Adrenal gland (tissue), 12 donors: ENCODE measurements around the gene COL4A1. TPM values are rescaled to one million over a fixed set of nuclear protein-coding genes. Genes with fewer than 3 reads are reported as not detected.

Experiments used
- DNase-seq, 7 donors: peaks; one replicate each; pipeline ENCODE4 v3.0.0-alpha.2; 2019 to 2020
- H3K27ac ChIP-seq, 5 donors: fragments of 200-600 bp; sonication (generic) in 4 of 5; 1 replicate in 3 of 5; 2 replicates in 2 of 5; pipeline versions ENCODE4 v1.5.1 to v1.8.0; 2016 to 2020; ENCODE audit warnings: mild to moderate bottlenecking in 1 of 5
- H3K27me3 ChIP-seq: fragments of 200-600 bp; 2 replicates; pipeline ENCODE4 v1.8.0; 2021
- H3K36me3 ChIP-seq, 2 donors: fragments of 200-600 bp; replicated peaks in 1 of 2; 1 replicate in 1 of 2; 2 replicates in 1 of 2; pipeline versions ENCODE4 v1.5.1 to v1.8.0; 2018 to 2022
- H3K4me1 ChIP-seq, 2 donors: fragments of 200-600 bp; replicated peaks in 1 of 2; 1 replicate in 1 of 2; 2 replicates in 1 of 2; pipeline versions ENCODE4 v1.5.1 to v1.8.0; 2018 to 2021
- H3K4me3 ChIP-seq, 4 donors: fragments of 200-600 bp; sonication (generic) in 3 of 4; one replicate each; pipeline ENCODE4 v1.5.1; 2016 to 2018
- H3K9me3 ChIP-seq, 3 donors: fragments of 200-600 bp; sonication (generic) in 1 of 3; replicated peaks in 1 of 3; 1 replicate in 2 of 3; 2 replicates in 1 of 3; pipeline versions ENCODE4 v1.5.1 to v1.8.0; 2016 to 2021
- POLR2A ChIP-seq, 2 donors: fragments of 450-650 bp; IDR thresholded peaks; one replicate each; pipeline ENCODE4 v1.6.1; 2017; ENCODE audit warnings: antibody characterized with exemption in 2 of 2, mild to moderate bottlenecking in 2 of 2, moderate library complexity in 1 of 2
- WGBS, 4 donors: extraction: QIAGEN DNeasy Blood & Tissue Kit in 2 of 4; methylation state at CpG; one replicate each; pipeline versions ENCODE4 v1.1.5 to v1.1.7; 2013 to 2017; 5-methylcytosine and 5-hydroxymethylcytosine counted together
- intact Hi-C, 2 donors: fragments of 100-400 bp; cut with DNase I; formaldehyde crosslinking; loops; one replicate each; pipeline versions ENCODE4 v1.14.1 to v1.15.0; 2022 to 2023
- polyA plus RNA-seq, 3 donors: library from polyadenylated mRNA; stranded (reverse); fragments of 200-250 nt in 2 of 3; fragments of 350-450 nt in 1 of 3; fragmentation: Illumina TruSeq in 1 of 3; extraction: RNeasy Lipid Tissue Mini Kit (QIAGEN cat#74804) in 1 of 3; gene quantifications; one replicate each; pipeline ENCODE4 v1.2.3, GENCODE V29; 2013 to 2014
- total RNA-seq, 9 donors: library from RNA; depleted of rRNA in 4 of 9; stranded (reverse); fragments of >200 nt in 4 of 9; fragments of 120-200 nt in 1 of 9; fragmentation: NEBNext Ultra II Directional in 1 of 9; extraction: Animal tissue kit (Norgen Biotek cat#: 25700) in 1 of 9; gene quantifications; one replicate each; pipeline versions ENCODE4 v1.1.0 to v1.2.4, GENCODE V29; 2013 to 2023
- TF ChIP-seq, protein P1 (sequence below), 6 experiments: fragments of 450-650 bp in 4 of 6; fragments of 200-600 bp in 2 of 6; sonication (generic) in 1 of 6; IDR thresholded peaks; 1 replicate in 5 of 6; 2 replicates in 1 of 6; pipeline versions ENCODE4 v1.5.1 to v1.8.0; 2016 to 2021; ENCODE audit warnings: antibody characterized with exemption in 6 of 6, mild to moderate bottlenecking in 2 of 6, moderate library complexity in 1 of 6
- donor health status: healthy with polysubstance abuse.
- donor health status: Bipolar disorder and iron deficiency.
- donor health status: DM: yes; HTN: yes; CAD: no.
- donor health status: DM: no; HTN: no; CAD: no.
- donor health status: DM: no; HTN: no; CAD: no.
- donor health status: DM: yes; HTN: yes; CAD: no.

COL4A1 gene
- total and polyA plus RNA-seq, 12 donors = 62.4 to 364 (median 183) TPM

DNA sequence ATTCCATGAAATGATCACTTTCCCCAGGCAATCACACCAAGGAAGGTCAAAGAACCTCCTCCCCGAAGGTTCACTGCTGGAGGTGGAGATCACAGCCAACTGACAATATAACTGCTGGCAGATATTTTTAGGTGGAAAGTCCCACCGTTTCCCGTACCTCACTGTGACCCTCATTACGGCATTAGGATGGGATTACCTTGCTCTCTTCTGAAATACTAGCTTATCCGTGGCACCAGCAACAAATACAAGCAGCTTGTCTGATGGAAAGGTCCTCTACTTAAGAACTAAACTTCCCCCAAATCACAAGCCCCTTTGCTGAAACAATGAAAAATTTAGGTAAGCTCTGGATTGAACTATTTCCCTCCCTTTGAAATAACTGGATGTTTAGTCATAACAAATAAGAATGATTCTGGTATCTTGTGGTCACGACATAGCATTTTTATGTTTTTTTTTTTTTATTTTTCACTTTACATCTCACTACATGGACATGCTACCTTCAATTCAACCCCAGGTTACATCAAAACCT lies 178.9 kb downstream of the COL4A1 start:
- intact Hi-C loops = no loop called here
- Histone ChIP-seq H3K9me3 (no peaks in the 10 kb centered on the region), H3K4me3 (no peak overlapping the region), H3K27ac (no peak overlapping the region), H3K36me3 (no peaks in the 10 kb centered on the region), H3K27me3 (no peaks in the 10 kb centered on the region), H3K4me1 (peaks cover 4 to 13% of the 10 kb centered on the region in 2 donors)
- whole genome bisulfite sequencing, 4 donors = 58 to 69% (median 66%) methylated on average over 6 of the region's 6 CpGs
- no peak for DNase-seq
- TF ChIP-seq, protein P1, sequence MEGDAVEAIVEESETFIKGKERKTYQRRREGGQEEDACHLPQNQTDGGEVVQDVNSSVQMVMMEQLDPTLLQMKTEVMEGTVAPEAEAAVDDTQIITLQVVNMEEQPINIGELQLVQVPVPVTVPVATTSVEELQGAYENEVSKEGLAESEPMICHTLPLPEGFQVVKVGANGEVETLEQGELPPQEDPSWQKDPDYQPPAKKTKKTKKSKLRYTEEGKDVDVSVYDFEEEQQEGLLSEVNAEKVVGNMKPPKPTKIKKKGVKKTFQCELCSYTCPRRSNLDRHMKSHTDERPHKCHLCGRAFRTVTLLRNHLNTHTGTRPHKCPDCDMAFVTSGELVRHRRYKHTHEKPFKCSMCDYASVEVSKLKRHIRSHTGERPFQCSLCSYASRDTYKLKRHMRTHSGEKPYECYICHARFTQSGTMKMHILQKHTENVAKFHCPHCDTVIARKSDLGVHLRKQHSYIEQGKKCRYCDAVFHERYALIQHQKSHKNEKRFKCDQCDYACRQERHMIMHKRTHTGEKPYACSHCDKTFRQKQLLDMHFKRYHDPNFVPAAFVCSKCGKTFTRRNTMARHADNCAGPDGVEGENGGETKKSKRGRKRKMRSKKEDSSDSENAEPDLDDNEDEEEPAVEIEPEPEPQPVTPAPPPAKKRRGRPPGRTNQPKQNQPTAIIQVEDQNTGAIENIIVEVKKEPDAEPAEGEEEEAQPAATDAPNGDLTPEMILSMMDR (IDR thresholded peaks at IDR 0.05) = no peak
- TF ChIP-seq POLR2A (IDR thresholded peaks at IDR 0.05) = no peak

GRCh38 chr13:110126391-110126961 lies 180.5 kb downstream of the COL4A1 start:
- H3K27me3 ChIP-seq = no peaks in the 10 kb centered on the region
- no peaks in the 10 kb centered on the region for H3K36me3 ChIP-seq
- peak overlapping the region in 4 of 5 donors; percentile 49 to 86 (median 74) for H3K27ac ChIP-seq
- H3K9me3 ChIP-seq = no peaks in the 10 kb centered on the region
- TF ChIP-seq, protein P1 (IDR thresholded peaks at IDR 0.05) = no peak
- peak in 1 of 2 donors; percentile 62 for TF ChIP-seq POLR2A (IDR thresholded peaks at IDR 0.05)
- H3K4me1 ChIP-seq = peaks cover 4 to 13% of the 10 kb centered on the region in 2 donors
- peak in 6 of 7 donors; percentile 60 to 80 (median 64) for DNase-seq
- 8 to 19% (median 11%) methylated on average over 11 to 12 of the region's 12 CpGs for WGBS, 4 donors
- intact Hi-C loops = no loop called here
- H3K4me3 ChIP-seq = peak overlapping the region in 1 of 4 donors; percentile 28

DNA sequence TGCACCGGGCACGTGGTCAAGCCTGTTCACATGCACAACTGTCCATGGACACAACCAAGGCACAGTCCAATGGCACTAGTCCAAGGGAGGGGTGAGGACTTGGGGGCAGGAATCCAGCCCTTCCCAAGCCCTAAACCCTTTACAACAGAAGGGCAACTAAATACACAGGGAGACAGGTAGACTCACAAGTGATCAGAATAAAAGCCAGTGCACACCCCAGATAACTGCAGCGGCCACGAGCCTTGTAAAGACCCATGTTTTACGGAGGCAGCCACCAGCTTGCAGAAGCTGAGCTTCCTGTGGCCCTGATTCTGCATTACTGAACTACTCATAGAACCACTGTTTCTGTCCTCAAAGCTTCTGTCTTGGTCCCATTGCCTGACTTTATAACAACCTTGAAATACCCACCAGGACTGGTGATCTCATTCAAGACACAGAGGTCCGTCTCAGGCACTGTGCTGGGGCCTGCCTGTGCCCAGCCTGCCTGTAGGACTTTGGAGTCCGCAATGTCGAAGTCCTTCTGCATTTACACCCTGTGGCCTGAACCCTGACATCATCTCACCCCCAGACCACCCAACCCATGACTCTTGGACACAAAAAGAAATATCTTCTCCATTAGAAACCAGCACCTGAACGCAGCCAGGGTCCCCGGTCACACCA lies 181.2 kb downstream of the COL4A1 start:
- H3K27ac ChIP-seq = peak overlapping the region in 4 of 5 donors; percentile 49 to 80 (median 70)
- no peak overlapping the region for H3K4me3 ChIP-seq
- WGBS, 4 donors = 92 to 94% (median 93%) methylated on average over 10 of the region's 10 CpGs

GRCh38 chr13:110125157-110125556 lies 181.8 kb downstream of the COL4A1 start:
- Histone ChIP-seq H3K36me3 (no peaks in the 10 kb centered on the region), H3K27me3 (no peaks in the 10 kb centered on the region), H3K27ac (peak overlapping the region in 1 of 5 donors; percentile 80), H3K4me3 (no peak overlapping the region), H3K4me1 (peaks cover 4 to 13% of the 10 kb centered on the region in 2 donors), H3K9me3 (no peaks in the 10 kb centered on the region)
- intact Hi-C loops = no loop called here
- no peak for TF ChIP-seq POLR2A (IDR thresholded peaks at IDR 0.05)
- TF ChIP-seq, protein P1 (IDR thresholded peaks at IDR 0.05) = no peak
- DNase-seq = no peak
- 92 to 96% (median 94%) methylated on average over 8 to 10 of the region's 10 CpGs for WGBS, 4 donors

More for the DNA sequence above, 181.2 kb downstream of the COL4A1 start:
- intact Hi-C loops = no loop called here
- Histone ChIP-seq H3K27me3 (no peaks in the 10 kb centered on the region), H3K9me3 (no peaks in the 10 kb centered on the region), H3K4me1 (peaks cover 4 to 13% of the 10 kb centered on the region in 2 donors), H3K36me3 (no peaks in the 10 kb centered on the region)
- TF ChIP-seq, protein P1 (IDR thresholded peaks at IDR 0.05) = no peak
- TF ChIP-seq POLR2A (IDR thresholded peaks at IDR 0.05) = no peak
- no peak for DNase-seq
